Measurements from ENCODE around the gene HTR4.

HTR4 gene

GRCh38 chr5:148483750-148484149 is 170.6 kb downstream of the HTR4 start:
- Histone ChIP-seq H3K4me3 (ENCODE audit: control insufficient read depth in 1 of 7, extremely low read depth in 1 of 7, insufficient read depth in 4 of 7, low read depth in 2 of 7, low read length in 6 of 7) (no peak overlapping the region), H3K27me3 (replicated peaks in 2 of 5; ENCODE audit: control insufficient read depth in 4 of 5, insufficient read depth in 5 of 5, low read length in 4 of 5) (peaks cover 0 to 14% (median 4%) of the 10 kb centered on the region in 5 experiments), H3K4me1 (ENCODE audit: control extremely low read depth in 1 of 4, control insufficient read depth in 4 of 4, insufficient read depth in 4 of 4, low read length in 3 of 4) (peaks cover 0 to 2% (median 0%) of the 10 kb centered on the region in 4 experiments), H3K9me3 (ENCODE audit: control extremely low read depth in 1 of 5, control insufficient read depth in 4 of 5, insufficient read depth in 2 of 5, low read depth in 1 of 5, low read length in 4 of 5) (no peaks in the 10 kb centered on the region), H3K27ac (ENCODE audit: insufficient read depth in 1 of 2, low read depth in 1 of 2, low read length in 2 of 2, poor library complexity in 1 of 2, severe bottlenecking in 2 of 2) (no peak overlapping the region), H3K36me3 (ENCODE audit: control insufficient read depth in 4 of 4, insufficient read depth in 4 of 4, low read length in 3 of 4) (no peaks in the 10 kb centered on the region)
- DNase-seq = no peak
- no CpG with 5 or more reads among the region's 3 CpGs for WGBS (ENCODE audit: insufficient coverage)
- ChIA-PET CTCF (interaction anchor here (1.0 to 1.8 kb wide), 9 partner anchors 8 to 251 kb away, joined by 3 to 8 read pairs (median 3); no protein-coding TSS in a partner anchor), POLR2A (no interaction called here)

GRCh38 chr5:148482697-148483462 is 171.4 kb downstream of the HTR4 start:
- WGBS (ENCODE audit: insufficient coverage) = 35% methylated on average over 21 of the region's 22 CpGs
- Histone ChIP-seq H3K36me3 (ENCODE audit: control insufficient read depth in 4 of 4, insufficient read depth in 4 of 4, low read length in 3 of 4) (no peaks in the 10 kb centered on the region), H3K4me3 (ENCODE audit: control insufficient read depth in 1 of 7, extremely low read depth in 1 of 7, insufficient read depth in 4 of 7, low read depth in 2 of 7, low read length in 6 of 7) (peak overlapping the region in 4 of 7 experiments; percentile 9 to 67 (median 36)), H3K4me1 (ENCODE audit: control extremely low read depth in 1 of 4, control insufficient read depth in 4 of 4, insufficient read depth in 4 of 4, low read length in 3 of 4) (peaks cover 0 to 2% (median 0%) of the 10 kb centered on the region in 4 experiments), H3K27ac (ENCODE audit: insufficient read depth in 1 of 2, low read depth in 1 of 2, low read length in 2 of 2, poor library complexity in 1 of 2, severe bottlenecking in 2 of 2) (no peak overlapping the region), H3K9me3 (ENCODE audit: control extremely low read depth in 1 of 5, control insufficient read depth in 4 of 5, insufficient read depth in 2 of 5, low read depth in 1 of 5, low read length in 4 of 5) (no peaks in the 10 kb centered on the region), H3K27me3 (replicated peaks in 2 of 5; ENCODE audit: control insufficient read depth in 4 of 5, insufficient read depth in 5 of 5, low read length in 4 of 5) (peaks cover 0 to 18% (median 4%) of the 10 kb centered on the region in 5 experiments)
- DNase-seq = peak; percentile 45 to 61 (median 56)
- ChIA-PET POLR2A (no interaction called here), CTCF (interaction anchor here (1.1 to 2.6 kb wide), 7 partner anchors 10 to 252 kb away, joined by 3 to 8 read pairs (median 4); no protein-coding TSS in a partner anchor)

- Histone ChIP-seq H3K4me3 (ENCODE audit: control insufficient read depth in 1 of 7, extremely low read depth in 1 of 7, insufficient read depth in 4 of 7, low read depth in 2 of 7, low read length in 6 of 7) (no peak overlapping the region), H3K9me3 (ENCODE audit: control extremely low read depth in 1 of 5, control insufficient read depth in 4 of 5, insufficient read depth in 2 of 5, low read depth in 1 of 5, low read length in 4 of 5) (no peaks in the 10 kb centered on the region), H3K36me3 (ENCODE audit: control insufficient read depth in 4 of 4, insufficient read depth in 4 of 4, low read length in 3 of 4) (no peaks in the 10 kb centered on the region), H3K27me3 (replicated peaks in 2 of 5; ENCODE audit: control insufficient read depth in 4 of 5, insufficient read depth in 5 of 5, low read length in 4 of 5) (peaks cover 0 to 21% (median 4%) of the 10 kb centered on the region in 5 experiments), H3K4me1 (ENCODE audit: control extremely low read depth in 1 of 4, control insufficient read depth in 4 of 4, insufficient read depth in 4 of 4, low read length in 3 of 4) (peaks cover 0 to 2% (median 0%) of the 10 kb centered on the region in 4 experiments), H3K27ac (ENCODE audit: insufficient read depth in 1 of 2, low read depth in 1 of 2, low read length in 2 of 2, poor library complexity in 1 of 2, severe bottlenecking in 2 of 2) (no peak overlapping the region)
- CTCF ChIA-PET = interaction anchor here (0.6 to 2.6 kb wide), 4 partner anchors 16 to 38 kb away, joined by 3 to 8 read pairs (median 4); no protein-coding TSS in a partner anchor
- 77% methylated on average over 7 of the region's 7 CpGs for WGBS (ENCODE audit: insufficient coverage)
- DNase-seq = no peak
- POLR2A ChIA-PET = no interaction called here
Observed at GRCh38 chr5:148482196-148482595, 172.1 kb downstream of the HTR4 start.

GRCh38 chr5:148477429-148477828 is 176.9 kb downstream of the HTR4 start:
- Histone ChIP-seq H3K9me3 (ENCODE audit: control extremely low read depth in 1 of 5, control insufficient read depth in 4 of 5, insufficient read depth in 2 of 5, low read depth in 1 of 5, low read length in 4 of 5) (no peaks in the 10 kb centered on the region), H3K4me3 (ENCODE audit: control insufficient read depth in 1 of 7, extremely low read depth in 1 of 7, insufficient read depth in 4 of 7, low read depth in 2 of 7, low read length in 6 of 7) (no peak overlapping the region), H3K4me1 (ENCODE audit: control extremely low read depth in 1 of 4, control insufficient read depth in 4 of 4, insufficient read depth in 4 of 4, low read length in 3 of 4) (no peaks in the 10 kb centered on the region), H3K27ac (ENCODE audit: insufficient read depth in 1 of 2, low read depth in 1 of 2, low read length in 2 of 2, poor library complexity in 1 of 2, severe bottlenecking in 2 of 2) (no peak overlapping the region), H3K27me3 (replicated peaks in 2 of 5; ENCODE audit: control insufficient read depth in 4 of 5, insufficient read depth in 5 of 5, low read length in 4 of 5) (peaks cover 0 to 14% (median 0%) of the 10 kb centered on the region in 5 experiments), H3K36me3 (ENCODE audit: control insufficient read depth in 4 of 4, insufficient read depth in 4 of 4, low read length in 3 of 4) (no peaks in the 10 kb centered on the region)
- 100% methylated on average over 2 of the region's 3 CpGs for WGBS (ENCODE audit: insufficient coverage)
- ChIA-PET POLR2A (no interaction called here), CTCF (interaction anchor here (1.2 to 1.3 kb wide), 2 partner anchors 17 to 253 kb away, joined by 3 to 4 read pairs; no protein-coding TSS in a partner anchor)
- no peak for DNase-seq

- H3K4me3 ChIP-seq (ENCODE audit: control insufficient read depth in 1 of 7, extremely low read depth in 1 of 7, insufficient read depth in 4 of 7, low read depth in 2 of 7, low read length in 6 of 7) = no peak overlapping the region
- WGBS (ENCODE audit: insufficient coverage) = no CpG with 5 or more reads among the region's 3 CpGs
- no peaks in the 10 kb centered on the region for H3K9me3 ChIP-seq (ENCODE audit: control extremely low read depth in 1 of 5, control insufficient read depth in 4 of 5, insufficient read depth in 2 of 5, low read depth in 1 of 5, low read length in 4 of 5)
- no peak overlapping the region for H3K27ac ChIP-seq (ENCODE audit: insufficient read depth in 1 of 2, low read depth in 1 of 2, low read length in 2 of 2, poor library complexity in 1 of 2, severe bottlenecking in 2 of 2)
- H3K4me1 ChIP-seq (ENCODE audit: control extremely low read depth in 1 of 4, control insufficient read depth in 4 of 4, insufficient read depth in 4 of 4, low read length in 3 of 4) = no peaks in the 10 kb centered on the region
- ChIA-PET POLR2A (no interaction called here), CTCF (interaction anchor here (1.0 to 1.3 kb wide), 2 partner anchors 8 to 254 kb away, joined by 4 read pairs; no protein-coding TSS in a partner anchor)
- peaks cover 0 to 14% (median 0%) of the 10 kb centered on the region in 5 experiments for H3K27me3 ChIP-seq (replicated peaks in 2 of 5; ENCODE audit: control insufficient read depth in 4 of 5, insufficient read depth in 5 of 5, low read length in 4 of 5)
- DNase-seq = no peak
- no peaks in the 10 kb centered on the region for H3K36me3 ChIP-seq (ENCODE audit: control insufficient read depth in 4 of 4, insufficient read depth in 4 of 4, low read length in 3 of 4)
Observed at GRCh38 chr5:148476302-148476701, 178.0 kb downstream of the HTR4 start.

GRCh38 chr5:148474025-148474511 is 180.3 kb downstream of the HTR4 start:
- Histone ChIP-seq H3K9me3 (ENCODE audit: control extremely low read depth in 1 of 5, control insufficient read depth in 4 of 5, insufficient read depth in 2 of 5, low read depth in 1 of 5, low read length in 4 of 5) (no peaks in the 10 kb centered on the region), H3K4me3 (ENCODE audit: control insufficient read depth in 1 of 7, extremely low read depth in 1 of 7, insufficient read depth in 4 of 7, low read depth in 2 of 7, low read length in 6 of 7) (no peak overlapping the region), H3K27ac (ENCODE audit: insufficient read depth in 1 of 2, low read depth in 1 of 2, low read length in 2 of 2, poor library complexity in 1 of 2, severe bottlenecking in 2 of 2) (no peak overlapping the region), H3K4me1 (ENCODE audit: control extremely low read depth in 1 of 4, control insufficient read depth in 4 of 4, insufficient read depth in 4 of 4, low read length in 3 of 4) (no peaks in the 10 kb centered on the region), H3K36me3 (ENCODE audit: control insufficient read depth in 4 of 4, insufficient read depth in 4 of 4, low read length in 3 of 4) (no peaks in the 10 kb centered on the region), H3K27me3 (replicated peaks in 2 of 5; ENCODE audit: control insufficient read depth in 4 of 5, insufficient read depth in 5 of 5, low read length in 4 of 5) (peaks cover 0 to 12% (median 0%) of the 10 kb centered on the region in 5 experiments)
- POLR2A ChIA-PET = no interaction called here
- DNase-seq = no peak
- WGBS (ENCODE audit: insufficient coverage) = 93% methylated on average over 8 of the region's 8 CpGs
- CTCF ChIA-PET = interaction anchor here (0.6 kb wide), 1 partner anchor 35 kb away, joined by 4 read pairs; no protein-coding TSS in a partner anchor

- Histone ChIP-seq H3K4me3 (ENCODE audit: control insufficient read depth in 1 of 7, extremely low read depth in 1 of 7, insufficient read depth in 4 of 7, low read depth in 2 of 7, low read length in 6 of 7) (no peak overlapping the region), H3K36me3 (ENCODE audit: control insufficient read depth in 4 of 4, insufficient read depth in 4 of 4, low read length in 3 of 4) (no peaks in the 10 kb centered on the region), H3K9me3 (ENCODE audit: control extremely low read depth in 1 of 5, control insufficient read depth in 4 of 5, insufficient read depth in 2 of 5, low read depth in 1 of 5, low read length in 4 of 5) (no peaks in the 10 kb centered on the region), H3K27me3 (replicated peaks in 2 of 5; ENCODE audit: control insufficient read depth in 4 of 5, insufficient read depth in 5 of 5, low read length in 4 of 5) (peaks cover 0 to 3% (median 0%) of the 10 kb centered on the region in 5 experiments), H3K4me1 (ENCODE audit: control extremely low read depth in 1 of 4, control insufficient read depth in 4 of 4, insufficient read depth in 4 of 4, low read length in 3 of 4) (no peaks in the 10 kb centered on the region), H3K27ac (ENCODE audit: insufficient read depth in 1 of 2, low read depth in 1 of 2, low read length in 2 of 2, poor library complexity in 1 of 2, severe bottlenecking in 2 of 2) (no peak overlapping the region)
- no peak for DNase-seq
- CTCF ChIA-PET = interaction anchor here (0.8 kb wide), 1 partner anchor 13 kb away, joined by 3 read pairs; no protein-coding TSS in a partner anchor
- WGBS (ENCODE audit: insufficient coverage) = no CpG with 5 or more reads among the region's 2 CpGs
- POLR2A ChIA-PET = no interaction called here
Observed at GRCh38 chr5:148471379-148471778, 182.9 kb downstream of the HTR4 start.
